ENCODE results near the gene MEIOSIN. TPM values are rescaled to one million over a fixed set of nuclear protein-coding genes. Genes with fewer than 3 reads are reported as not detected.
"Not testable (repeated sequence)": the region's sequence is repeated elsewhere in the genome, so short reads cannot be mapped to it uniquely, and the experiment has no call there.

The MEIOSIN gene
- total RNA-seq, 2 donors from 2014 or later = not detected

DNA sequence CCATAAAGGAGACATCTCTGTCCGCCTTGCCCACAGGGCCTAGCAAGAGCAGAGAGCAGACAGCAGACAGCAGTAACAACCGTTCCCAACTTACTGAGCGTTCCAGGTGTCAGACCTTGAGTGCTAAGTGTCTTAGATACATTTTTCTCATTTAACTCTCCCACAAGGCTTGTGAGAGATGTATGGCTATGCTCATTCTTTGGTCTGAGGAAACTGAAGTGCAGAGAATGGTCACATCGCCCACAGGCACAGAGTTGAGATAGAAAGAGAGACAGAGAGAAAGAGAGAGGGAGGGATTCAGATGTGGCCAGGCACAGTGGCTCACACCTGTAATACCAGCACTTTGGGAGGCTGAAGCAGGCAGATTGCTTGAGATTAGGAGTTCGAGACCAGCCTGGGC lies 14.3 kb downstream of the MEIOSIN start:
- no peaks in the 10 kb centered on the region for H3K4me1 Mint-ChIP-seq
- no peak for DNase-seq
- 90 to 100% methylated on average over 5 of the region's 5 CpGs for WGBS, 2 experiments (ENCODE audit: insufficient coverage in 1 of 2, insufficient read length in 1 of 2)
- no peaks in the 10 kb centered on the region for H3K27me3 ChIP-seq (ENCODE audit: control insufficient read depth, insufficient read depth, low read length, poor library complexity, severe bottlenecking)
- H3K4me3 ChIP-seq (ENCODE audit: low read length) = no peak overlapping the region
- no peaks in the 10 kb centered on the region for H3K36me3 ChIP-seq (ENCODE audit: control insufficient read depth, insufficient read depth, low read length)
- no peak overlapping the region for H3K9ac ChIP-seq (ENCODE audit: extremely low read depth, low read length, poor library complexity, severe bottlenecking)
- no peak for TF ChIP-seq CTCF (conservative IDR thresholded peaks at IDR 0.05)
- H3K4me3 Mint-ChIP-seq = no peak overlapping the region
- no peaks in the 10 kb centered on the region for H3K9me3 ChIP-seq (ENCODE audit: control insufficient read depth, low read length)
- no peak overlapping the region for H3K27ac ChIP-seq (ENCODE audit: low read depth, low read length)
- no peaks in the 10 kb centered on the region for H3K9me3 Mint-ChIP-seq
- no peaks in the 10 kb centered on the region for H3K4me1 ChIP-seq (ENCODE audit: control insufficient read depth, insufficient read depth, low read length)
- no peak overlapping the region for H3K27ac Mint-ChIP-seq
- no peaks in the 10 kb centered on the region for H3K36me3 Mint-ChIP-seq (ENCODE audit: low read depth)
- peaks cover 4% of the 10 kb centered on the region for H3K27me3 Mint-ChIP-seq (ENCODE audit: insufficient read depth)

DNA sequence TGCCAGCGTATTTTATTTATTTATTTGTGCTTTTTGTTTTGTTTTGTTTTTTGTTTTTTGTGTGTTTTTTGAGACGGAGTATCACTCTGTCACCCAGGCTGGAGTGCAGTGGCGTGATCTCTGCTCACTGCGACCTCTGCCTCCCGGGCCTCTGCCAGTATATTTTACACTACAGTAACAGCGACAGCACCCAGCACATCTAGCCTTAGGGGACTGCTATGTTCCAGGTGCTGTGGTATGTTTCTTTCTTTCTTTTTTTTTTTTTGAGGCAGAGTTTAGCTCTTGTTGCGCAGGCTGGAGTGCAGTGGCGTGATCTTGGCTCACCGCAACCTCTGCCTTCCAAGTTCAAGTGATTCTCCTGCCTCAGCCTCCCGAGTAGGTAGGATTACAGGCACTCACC lies 18.2 kb downstream of the MEIOSIN start:
- not testable (repeated sequence) for H3K27ac Mint-ChIP-seq; H3K4me3 ChIP-seq (ENCODE audit: low read length); H3K4me3 Mint-ChIP-seq

DNA sequence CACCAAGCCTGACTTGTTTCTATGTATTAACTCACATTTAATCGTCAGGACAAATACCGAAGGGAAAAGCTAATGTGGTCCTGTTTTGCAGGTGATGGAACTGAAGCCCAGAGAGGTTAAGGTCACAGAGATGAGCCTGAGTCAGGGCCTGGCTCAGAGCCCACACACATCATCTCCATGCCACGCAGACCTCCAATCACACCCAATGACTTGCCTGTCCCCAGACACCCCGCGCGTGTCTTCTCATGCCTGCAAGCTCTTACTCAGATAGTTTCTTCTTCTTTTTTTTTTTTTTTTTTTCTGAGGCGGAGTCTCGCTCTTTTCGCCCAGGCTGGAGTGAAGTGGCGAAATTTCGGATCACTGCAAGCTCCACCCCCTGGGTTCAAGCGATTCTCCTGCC lies 19.4 kb downstream of the MEIOSIN start:
- Histone ChIP-seq H3K9me3 (ENCODE audit: control insufficient read depth, low read length) (no peaks in the 10 kb centered on the region), H3K4me1 (ENCODE audit: control insufficient read depth, insufficient read depth, low read length) (no peaks in the 10 kb centered on the region), H3K36me3 (ENCODE audit: control insufficient read depth, insufficient read depth, low read length) (no peaks in the 10 kb centered on the region), H3K9ac (ENCODE audit: extremely low read depth, low read length, poor library complexity, severe bottlenecking) (no peak overlapping the region), H3K27ac (ENCODE audit: low read depth, low read length) (no peak overlapping the region), H3K4me3 (ENCODE audit: low read length) (no peak overlapping the region), H3K27me3 (ENCODE audit: control insufficient read depth, insufficient read depth, low read length, poor library complexity, severe bottlenecking) (no peaks in the 10 kb centered on the region)
- DNase-seq = no peak
- H3K4me3 Mint-ChIP-seq = no peak overlapping the region
- peaks cover 2% of the 10 kb centered on the region for H3K4me1 Mint-ChIP-seq
- no peak for TF ChIP-seq CTCF (conservative IDR thresholded peaks at IDR 0.05)
- 95 to 97% methylated on average over 6 to 12 of the region's 12 CpGs for WGBS, 2 experiments (ENCODE audit: insufficient coverage in 1 of 2, insufficient read length in 1 of 2)
- H3K9me3 Mint-ChIP-seq = no peaks in the 10 kb centered on the region
- no peaks in the 10 kb centered on the region for H3K36me3 Mint-ChIP-seq (ENCODE audit: low read depth)
- H3K27me3 Mint-ChIP-seq (ENCODE audit: insufficient read depth) = peaks cover 5% of the 10 kb centered on the region
- no peak overlapping the region for H3K27ac Mint-ChIP-seq

More for the DNA sequence above, 18.2 kb downstream of the MEIOSIN start:
- H3K27me3 ChIP-seq (ENCODE audit: control insufficient read depth, insufficient read depth, low read length, poor library complexity, severe bottlenecking); H3K36me3 ChIP-seq (ENCODE audit: control insufficient read depth, insufficient read depth, low read length); H3K4me1 Mint-ChIP-seq; H3K4me1 ChIP-seq (ENCODE audit: control insufficient read depth, insufficient read depth, low read length); DNase-seq; H3K27ac ChIP-seq (ENCODE audit: low read depth, low read length); H3K36me3 Mint-ChIP-seq (ENCODE audit: low read depth); H3K27me3 Mint-ChIP-seq (ENCODE audit: insufficient read depth); H3K9ac ChIP-seq (ENCODE audit: extremely low read depth, low read length, poor library complexity, severe bottlenecking); H3K9me3 ChIP-seq (ENCODE audit: control insufficient read depth, low read length); H3K9me3 Mint-ChIP-seq: not testable (repeated sequence)
- WGBS, 2 experiments (ENCODE audit: insufficient coverage in 1 of 2, insufficient read length in 1 of 2) = 97% methylated on average over 7 to 10 of the region's 10 CpGs

GRCh38 chr19:45753548-45753947 lies 20.3 kb downstream of the MEIOSIN start:
- Mint-ChIP-seq H3K4me3 (no peak overlapping the region), H3K36me3 (ENCODE audit: low read depth) (no peaks in the 10 kb centered on the region), H3K27ac (no peak overlapping the region), H3K27me3 (ENCODE audit: insufficient read depth) (peaks cover 6% of the 10 kb centered on the region), H3K9me3 (no peaks in the 10 kb centered on the region), H3K4me1 (peaks cover 2% of the 10 kb centered on the region)
- H3K27ac ChIP-seq (ENCODE audit: low read depth, low read length) = no peak overlapping the region
- H3K36me3 ChIP-seq (ENCODE audit: control insufficient read depth, insufficient read depth, low read length) = no peaks in the 10 kb centered on the region
- peak; percentile 90 for DNase-seq
- H3K4me1 ChIP-seq (ENCODE audit: control insufficient read depth, insufficient read depth, low read length) = no peaks in the 10 kb centered on the region
- TF ChIP-seq CTCF (conservative IDR thresholded peaks at IDR 0.05) = peak; percentile 60
- no peaks in the 10 kb centered on the region for H3K27me3 ChIP-seq (ENCODE audit: control insufficient read depth, insufficient read depth, low read length, poor library complexity, severe bottlenecking)
- 72 to 76% methylated on average over 4 to 6 of the region's 6 CpGs for WGBS, 2 experiments (ENCODE audit: insufficient coverage in 1 of 2, insufficient read length in 1 of 2)
- no peak overlapping the region for H3K9ac ChIP-seq (ENCODE audit: extremely low read depth, low read length, poor library complexity, severe bottlenecking)
- H3K9me3 ChIP-seq (ENCODE audit: control insufficient read depth, low read length) = no peaks in the 10 kb centered on the region
- H3K4me3 ChIP-seq (ENCODE audit: low read length) = no peak overlapping the region
